ENCODE data around the gene SLA2. TPM values are rescaled to one million over a fixed set of nuclear protein-coding genes. Genes with fewer than 3 reads are reported as not detected.

SLA2 gene
- polyA plus RNA-seq, 1 donor from 2014 or later = 0.33 TPM

DNA sequence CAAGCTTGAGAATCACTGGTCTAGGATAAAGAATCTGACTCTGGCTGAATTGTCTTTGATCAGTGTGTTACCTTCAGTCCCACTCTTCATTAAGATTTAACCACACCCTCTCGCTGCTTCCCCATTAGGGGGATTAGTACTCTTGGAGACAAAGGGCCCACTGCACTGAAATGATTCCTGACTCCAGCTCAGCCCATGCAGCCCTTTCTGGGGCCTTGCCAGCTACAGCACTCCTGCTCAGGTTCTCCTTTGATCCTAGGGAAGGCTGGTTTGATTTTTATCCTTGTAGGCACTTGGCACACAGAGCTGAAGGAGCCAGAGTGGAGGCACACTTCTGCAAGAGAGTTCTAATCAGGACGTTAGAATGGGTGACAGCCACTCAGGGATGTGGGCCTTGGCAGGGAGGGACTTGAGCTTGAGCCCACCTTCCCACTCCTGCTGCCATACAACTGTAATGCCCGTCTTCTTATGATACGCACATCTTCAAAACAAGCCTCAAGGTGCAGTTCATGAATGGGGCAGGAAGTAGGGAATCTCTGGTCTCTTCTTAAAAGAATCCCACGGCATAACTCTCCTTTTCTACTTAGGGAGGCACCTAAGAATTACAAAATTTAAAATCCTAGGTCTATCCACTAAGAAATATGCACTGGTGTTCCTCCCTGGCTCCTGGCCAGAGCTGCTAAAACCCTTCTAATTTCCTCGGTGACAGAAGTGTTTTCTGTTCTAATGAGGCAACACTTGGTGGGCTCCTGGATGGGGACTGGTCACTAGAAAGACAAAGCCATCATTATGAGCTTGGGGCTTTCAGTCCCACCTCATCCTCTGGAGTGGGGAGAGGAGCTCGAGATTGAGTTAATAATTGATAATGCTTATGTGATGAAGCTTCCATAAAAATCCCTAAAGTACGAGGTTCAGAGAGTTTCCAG lies 1.5 kb upstream of the SLA2 start:
- no peaks in the 10 kb centered on the region for H3K36me3 ChIP-seq (ENCODE audit: insufficient read depth, low read length)
- H3K27ac ChIP-seq (ENCODE audit: low read length) = no peak overlapping the region
- no peaks in the 10 kb centered on the region for H4K20me1 ChIP-seq (ENCODE audit: insufficient read depth)
- no peak overlapping the region for H3K9ac ChIP-seq (ENCODE audit: low read length)
- H3K9me3 ChIP-seq (ENCODE audit: low read length) = no peaks in the 10 kb centered on the region
- H3K79me2 ChIP-seq (replicated peaks; ENCODE audit: insufficient read depth, low read length) = no peaks in the 10 kb centered on the region
- H3F3A ChIP-seq (ENCODE audit: insufficient read depth, low read length, poor library complexity, severe bottlenecking) = no peaks in the 10 kb centered on the region
- H2AFZ ChIP-seq (ENCODE audit: low read depth, low read length) = no peak overlapping the region
- H3K4me2 ChIP-seq (ENCODE audit: low read length) = no peak overlapping the region
- H3K27me3 ChIP-seq (ENCODE audit: insufficient read depth, low read depth, low read length) = no peaks in the 10 kb centered on the region
- no peaks in the 10 kb centered on the region for H3K9me2 ChIP-seq (ENCODE audit: insufficient read depth, low read length)
- TF ChIP-seq, protein P1, sequence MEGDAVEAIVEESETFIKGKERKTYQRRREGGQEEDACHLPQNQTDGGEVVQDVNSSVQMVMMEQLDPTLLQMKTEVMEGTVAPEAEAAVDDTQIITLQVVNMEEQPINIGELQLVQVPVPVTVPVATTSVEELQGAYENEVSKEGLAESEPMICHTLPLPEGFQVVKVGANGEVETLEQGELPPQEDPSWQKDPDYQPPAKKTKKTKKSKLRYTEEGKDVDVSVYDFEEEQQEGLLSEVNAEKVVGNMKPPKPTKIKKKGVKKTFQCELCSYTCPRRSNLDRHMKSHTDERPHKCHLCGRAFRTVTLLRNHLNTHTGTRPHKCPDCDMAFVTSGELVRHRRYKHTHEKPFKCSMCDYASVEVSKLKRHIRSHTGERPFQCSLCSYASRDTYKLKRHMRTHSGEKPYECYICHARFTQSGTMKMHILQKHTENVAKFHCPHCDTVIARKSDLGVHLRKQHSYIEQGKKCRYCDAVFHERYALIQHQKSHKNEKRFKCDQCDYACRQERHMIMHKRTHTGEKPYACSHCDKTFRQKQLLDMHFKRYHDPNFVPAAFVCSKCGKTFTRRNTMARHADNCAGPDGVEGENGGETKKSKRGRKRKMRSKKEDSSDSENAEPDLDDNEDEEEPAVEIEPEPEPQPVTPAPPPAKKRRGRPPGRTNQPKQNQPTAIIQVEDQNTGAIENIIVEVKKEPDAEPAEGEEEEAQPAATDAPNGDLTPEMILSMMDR (IDR thresholded peaks at IDR 0.05; ENCODE audit: poor library complexity, severe bottlenecking) = no peak
- TF ChIP-seq SMC3 (conservative IDR thresholded peaks at IDR 0.05; ENCODE audit: poor library complexity) (no peak), POLR2AphosphoS5 (IDR thresholded peaks at IDR 0.05) (no peak), TAF1 (IDR thresholded peaks at IDR 0.05; ENCODE audit: low read depth) (no peak), MXI1 (conservative IDR thresholded peaks at IDR 0.05; ENCODE audit: poor library complexity, severe bottlenecking) (no peak), EP300 (conservative IDR thresholded peaks at IDR 0.05; ENCODE audit: poor library complexity, severe bottlenecking) (no peak), REST (IDR thresholded peaks at IDR 0.05; ENCODE audit: borderline replicate concordance) (no peak), RAD21 (conservative IDR thresholded peaks at IDR 0.05) (no peak), EZH2 (IDR thresholded peaks at IDR 0.05; ENCODE audit: borderline replicate concordance, insufficient read depth, low read length, poor library complexity, severe bottlenecking) (no peak)
- H3K4me3 ChIP-seq (ENCODE audit: low read length) = no peak overlapping the region

DNA sequence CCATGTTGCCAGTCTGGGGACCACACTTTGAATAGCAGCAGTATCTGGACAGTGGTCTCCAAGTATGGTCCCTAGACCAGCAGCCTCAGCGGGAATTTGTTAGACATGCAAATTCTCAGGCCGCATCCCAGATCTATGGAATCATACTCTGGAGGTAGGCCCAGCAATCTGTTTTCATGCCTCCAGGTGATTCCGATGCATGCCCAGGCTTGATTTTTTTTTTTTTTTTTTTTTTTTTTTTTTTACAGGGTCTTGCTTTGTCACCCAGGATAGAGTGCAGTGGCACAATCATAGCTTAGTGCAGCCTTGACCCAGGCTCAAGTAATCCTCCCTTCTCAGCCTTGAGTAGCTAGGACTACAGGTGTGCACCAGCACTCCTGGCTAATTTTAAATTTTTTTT lies 682 bp upstream of the SLA2 start:
- TF ChIP-seq RAD21 (conservative IDR thresholded peaks at IDR 0.05) (no peak), SMC3 (conservative IDR thresholded peaks at IDR 0.05; ENCODE audit: poor library complexity) (no peak), REST (IDR thresholded peaks at IDR 0.05; ENCODE audit: borderline replicate concordance) (no peak), POLR2AphosphoS5 (IDR thresholded peaks at IDR 0.05) (no peak)
- Histone ChIP-seq H3K9me3 (ENCODE audit: low read length) (no peaks in the 10 kb centered on the region), H4K20me1 (ENCODE audit: insufficient read depth) (no peaks in the 10 kb centered on the region), H3F3A (ENCODE audit: insufficient read depth, low read length, poor library complexity, severe bottlenecking) (no peaks in the 10 kb centered on the region), H2AFZ (ENCODE audit: low read depth, low read length) (no peak overlapping the region), H3K79me2 (replicated peaks; ENCODE audit: insufficient read depth, low read length) (no peaks in the 10 kb centered on the region), H3K4me2 (ENCODE audit: low read length) (no peak overlapping the region), H3K9me2 (ENCODE audit: insufficient read depth, low read length) (no peaks in the 10 kb centered on the region), H3K9ac (ENCODE audit: low read length) (no peak overlapping the region), H3K4me3 (ENCODE audit: low read length) (no peak overlapping the region), H3K36me3 (ENCODE audit: insufficient read depth, low read length) (no peaks in the 10 kb centered on the region), H3K27ac (ENCODE audit: low read length) (no peak overlapping the region), H3K27me3 (ENCODE audit: insufficient read depth, low read depth, low read length) (no peaks in the 10 kb centered on the region)

All from neural cell (in vitro differentiated cells).